IMR-90 (cell line): ENCODE results near the gene ZKSCAN4. TPM values are rescaled to one million over a fixed set of nuclear protein-coding genes. Genes with fewer than 3 reads are reported as not detected.

Source experiments
- ATAC-seq: fragments of 200-7000 bp; cut with Tn5 transposase; 2 replicates; pipeline ENCODE4 v1.9.1; 2020; ENCODE audit warnings: low read depth, mild to moderate bottlenecking, moderate library complexity
- BruUV-seq: library from RNA; stranded (reverse); fragments of 400-500 nt; replicated peaks from 2 replicates; lab custom pipeline; 2021; lab: Mats Ljungman, UMichigan
- CTCF ChIA-PET: fragments of 300-600 bp; formaldehyde crosslinking; extraction: SDS; loops from one replicate; lab custom pipeline; 2021; ENCODE audit warnings: antibody characterized with exemption; lab: Yijun Ruan, JAX
- POLR2A ChIA-PET: fragments of 300-600 bp; sonication (Branson Sonifier 250); formaldehyde crosslinking; loops from one replicate; lab custom pipeline; 2022; ENCODE audit warnings: antibody characterized with exemption; ENCODE audit not compliant: unreplicated experiment; lab: Charles Lee
- DNase-seq: peaks from one replicate; pipeline ENCODE4 v3.0.0; 2013
- H2AFZ ChIP-seq: replicated peaks from 2 replicates; pipeline ENCODE3; 2013; ENCODE audit warnings: low read length, mild to moderate bottlenecking; ENCODE audit not compliant: poor library complexity
- H2AK5ac ChIP-seq: 2 replicates; pipeline ENCODE4 v1.6.1; 2013; ENCODE audit warnings: low read depth, low read length, inconsistent platforms
- H2AK9ac ChIP-seq: replicated peaks from 2 replicates; pipeline ENCODE3; 2013; ENCODE audit warnings: mild to moderate bottlenecking, low read depth, low read length, moderate library complexity; ENCODE audit not compliant: poor library complexity
- H2BK120ac ChIP-seq: 2 replicates; pipeline ENCODE4 v1.6.1; 2013; ENCODE audit warnings: low read depth, low read length, inconsistent platforms
- H2BK15ac ChIP-seq: 3 replicates; pipeline ENCODE4 v1.6.1; 2013; ENCODE audit warnings: low read depth, low read length, inconsistent platforms
- H2BK20ac ChIP-seq: 2 replicates; pipeline ENCODE4 v1.6.1; 2013; ENCODE audit warnings: low read depth, mild to moderate bottlenecking, inconsistent platforms, low read length, moderate library complexity
- H2BK5ac ChIP-seq: 2 replicates; pipeline ENCODE4 v1.6.1; 2013; ENCODE audit warnings: mild to moderate bottlenecking, low read depth, low read length, inconsistent platforms; ENCODE audit not compliant: poor library complexity, severe bottlenecking
- H3K14ac ChIP-seq: replicated peaks from 2 replicates; pipeline ENCODE4 v1.6.1; 2013; ENCODE audit warnings: low read depth, low read length, inconsistent platforms
- H3K18ac ChIP-seq: 2 replicates; pipeline ENCODE4 v1.6.1; 2013; ENCODE audit warnings: low read depth, low read length, control low read depth
- H3K23ac ChIP-seq: 2 replicates; pipeline ENCODE4 v1.6.1; 2013; ENCODE audit warnings: low read depth, low read length, inconsistent platforms
- H3K27ac ChIP-seq: 2 replicates; pipeline ENCODE4 v1.5.1; 2013; ENCODE audit warnings: mild to moderate bottlenecking, control low read depth, low read length; ENCODE audit not compliant: insufficient read depth
- H3K27me3 ChIP-seq: 2 replicates; pipeline ENCODE4 v1.6.1; 2013; ENCODE audit warnings: low read length; ENCODE audit not compliant: control insufficient read depth, insufficient read depth
- H3K36me3 ChIP-seq: 2 replicates; pipeline ENCODE4 v1.6.1; 2013; ENCODE audit warnings: low read length, mixed read lengths; ENCODE audit not compliant: control insufficient read depth, insufficient read depth
- H3K4ac ChIP-seq: 2 replicates; pipeline ENCODE4 v1.6.1; 2013; ENCODE audit warnings: low read depth, low read length, inconsistent platforms
- H3K4me1 ChIP-seq: 2 replicates; pipeline ENCODE4 v1.6.1; 2013; ENCODE audit warnings: low read length, mixed read lengths; ENCODE audit not compliant: control insufficient read depth, insufficient read depth
- H3K4me2 ChIP-seq: 2 replicates; pipeline ENCODE4 v1.6.1; 2013; ENCODE audit warnings: low read depth, mild to moderate bottlenecking, control low read depth, low read length, moderate library complexity
- H3K4me3 ChIP-seq: 2 replicates; pipeline ENCODE4 v1.5.1; 2013; ENCODE audit warnings: low read depth, mild to moderate bottlenecking, control low read depth, low read length, moderate library complexity; ENCODE audit not compliant: insufficient read depth
- H3K56ac ChIP-seq: 2 replicates; pipeline ENCODE4 v1.6.1; 2013; ENCODE audit warnings: low read length, inconsistent platforms; ENCODE audit not compliant: insufficient read depth; ENCODE audit errors: extremely low read depth
- H3K79me1 ChIP-seq, 2 experiments: 2 replicates each; pipeline ENCODE4 v1.6.1; 2013; ENCODE audit warnings: low read length in 2 of 2, inconsistent platforms in 1 of 2, low read depth in 1 of 2
- H3K9ac ChIP-seq: 2 replicates; pipeline ENCODE4 v1.6.1; 2013; ENCODE audit warnings: low read depth, low read length, control low read depth
- H3K9me1 ChIP-seq: 2 replicates; pipeline ENCODE4 v1.6.1; 2013; ENCODE audit warnings: low read length, inconsistent platforms; ENCODE audit not compliant: insufficient read depth
- H3K9me3 ChIP-seq: 2 replicates; pipeline ENCODE4 v1.6.1; 2013; ENCODE audit warnings: low read length; ENCODE audit not compliant: control insufficient read depth, insufficient read depth
- H4K20me1 ChIP-seq: 2 replicates; pipeline ENCODE4 v1.6.1; 2013; ENCODE audit warnings: low read length, inconsistent platforms; ENCODE audit not compliant: insufficient read depth
- H4K5ac ChIP-seq: 2 replicates; pipeline ENCODE4 v1.6.1; 2013; ENCODE audit warnings: mild to moderate bottlenecking, low read depth, low read length, control low read depth
- H4K8ac ChIP-seq, 2 experiments: 2 replicates each; pipeline ENCODE4 v1.6.1; 2013; ENCODE audit warnings: low read depth in 2 of 2, low read length in 2 of 2, control low read depth in 1 of 2, inconsistent platforms in 1 of 2
- H4K91ac ChIP-seq: 2 replicates; pipeline ENCODE4 v1.6.1; 2013; ENCODE audit warnings: low read depth, low read length, inconsistent platforms; ENCODE audit not compliant: insufficient read depth
- BHLHE40 ChIP-seq: fragments of 150-350 bp; IDR thresholded peaks from 2 replicates; pipeline ENCODE4 v1.6.1; 2016; ENCODE audit warnings: mild to moderate bottlenecking, low read depth, low read length
- CEBPB ChIP-seq: IDR thresholded peaks from 2 replicates; pipeline ENCODE4 v1.6.1; 2012; ENCODE audit warnings: low read depth, low read length, improper control_type of control experiment
- CHD1 ChIP-seq: IDR thresholded peaks from 2 replicates; pipeline ENCODE4 v1.6.1; 2012; ENCODE audit warnings: low read depth, low read length, improper control_type of control experiment
- CTCF ChIP-seq: conservative IDR thresholded peaks from 2 replicates; pipeline ENCODE4 v1.5.1; 2012; ENCODE audit warnings: mild to moderate bottlenecking, low read depth, low read length, improper control_type of control experiment
- FOS ChIP-seq: fragments of 150-350 bp; IDR thresholded peaks from 2 replicates; pipeline ENCODE4 v1.6.1; 2016; ENCODE audit warnings: low read depth, low read length
- MAFK ChIP-seq: IDR thresholded peaks from 2 replicates; pipeline ENCODE4 v1.6.1; 2012; ENCODE audit warnings: low read depth, low read length, improper control_type of control experiment
- MAZ ChIP-seq: IDR thresholded peaks from 2 replicates; pipeline ENCODE4 v1.6.1; 2012; ENCODE audit warnings: low read depth, mild to moderate bottlenecking, low read length, improper control_type of control experiment, moderate library complexity, borderline replicate concordance
- MXI1 ChIP-seq: IDR thresholded peaks from 2 replicates; pipeline ENCODE4 v1.6.1; 2012; ENCODE audit warnings: low read depth, mild to moderate bottlenecking, low read length, moderate library complexity, borderline replicate concordance
- NFE2L2 ChIP-seq: fragments of 150-350 bp; IDR thresholded peaks from 2 replicates; pipeline ENCODE4 v1.6.1; 2016; ENCODE audit warnings: low read depth, mild to moderate bottlenecking, low read length
- POLR2A ChIP-seq: IDR thresholded peaks from 2 replicates; pipeline ENCODE4 v1.6.1; 2012; ENCODE audit warnings: mild to moderate bottlenecking, low read depth, low read length
- RAD21 ChIP-seq: IDR thresholded peaks from 2 replicates; pipeline ENCODE4 v1.6.1; 2012; ENCODE audit warnings: low read length, improper control_type of control experiment
- RCOR1 ChIP-seq: IDR thresholded peaks from 2 replicates; pipeline ENCODE4 v1.6.1; 2012; ENCODE audit warnings: mild to moderate bottlenecking, low read length, improper control_type of control experiment; ENCODE audit not compliant: insufficient replicate concordance
- RFX5 ChIP-seq: IDR thresholded peaks from 2 replicates; pipeline ENCODE4 v1.8.0; 2012; ENCODE audit warnings: low read depth, mild to moderate bottlenecking, low read length, moderate library complexity
- SMC3 ChIP-seq: fragments of 150-350 bp; IDR thresholded peaks from 2 replicates; pipeline ENCODE4 v1.6.1; 2016; ENCODE audit warnings: low read depth, mild to moderate bottlenecking, antibody characterized with exemption, low read length, moderate library complexity
- WGBS, 2 experiments: methylation state at CpG; one replicate each; pipeline versions ENCODE4 v1.1.5 to v1.1.7; 2013; ENCODE audit warnings: missing lambda C conversion rate in 2 of 2; ENCODE audit not compliant: insufficient read length in 1 of 2; ENCODE audit errors: extremely low coverage in 2 of 2; 5-methylcytosine and 5-hydroxymethylcytosine counted together
- dilution Hi-C: fragments of 300-500 bp; cut with HindIII; formaldehyde crosslinking; loops from one replicate; pipeline ENCODE4 v1.14.3; 2018; ENCODE audit warnings: low sequenced_read_pairs; ENCODE audit not compliant: unreplicated experiment
- in situ Hi-C: fragments of 300-500 bp; cut with MboI; formaldehyde crosslinking; loops from 3 replicates; pipeline ENCODE4 v1.14.3; 2019; ENCODE audit warnings: low sequenced_read_pairs, inconsistent platforms, mixed read lengths
- intact Hi-C: fragments of 100-400 bp; cut with micrococcal nuclease; formaldehyde crosslinking; loops from 2 replicates; pipeline ENCODE4 v1.10.0; 2022
- polyA plus RNA-seq, 3 experiments: library from polyadenylated mRNA; depleted of rRNA; stranded (reverse); fragments of >200 nt; gene quantifications; 2 replicates each; pipeline ENCODE4 v1.2.3, GENCODE V29; 2012; ENCODE audit warnings: low replicate concordance in 1 of 3
- total RNA-seq: library from RNA; depleted of rRNA; stranded (reverse); fragments of >200 nt; gene quantifications from 2 replicates; pipeline ENCODE4 v1.2.3, GENCODE V29; 2012
- TF ChIP-seq, protein P1 (sequence below): fragments of 150-350 bp; IDR thresholded peaks from 2 replicates; pipeline ENCODE4 v1.6.1; 2017; ENCODE audit warnings: mild to moderate bottlenecking, antibody characterized with exemption, low read length, low read depth

Gene ZKSCAN4
- total and polyA plus RNA-seq, 2 of the 4 experiments (the other 2 are of a cell fraction), result 2.4 to 5.7 TPM

DNA sequence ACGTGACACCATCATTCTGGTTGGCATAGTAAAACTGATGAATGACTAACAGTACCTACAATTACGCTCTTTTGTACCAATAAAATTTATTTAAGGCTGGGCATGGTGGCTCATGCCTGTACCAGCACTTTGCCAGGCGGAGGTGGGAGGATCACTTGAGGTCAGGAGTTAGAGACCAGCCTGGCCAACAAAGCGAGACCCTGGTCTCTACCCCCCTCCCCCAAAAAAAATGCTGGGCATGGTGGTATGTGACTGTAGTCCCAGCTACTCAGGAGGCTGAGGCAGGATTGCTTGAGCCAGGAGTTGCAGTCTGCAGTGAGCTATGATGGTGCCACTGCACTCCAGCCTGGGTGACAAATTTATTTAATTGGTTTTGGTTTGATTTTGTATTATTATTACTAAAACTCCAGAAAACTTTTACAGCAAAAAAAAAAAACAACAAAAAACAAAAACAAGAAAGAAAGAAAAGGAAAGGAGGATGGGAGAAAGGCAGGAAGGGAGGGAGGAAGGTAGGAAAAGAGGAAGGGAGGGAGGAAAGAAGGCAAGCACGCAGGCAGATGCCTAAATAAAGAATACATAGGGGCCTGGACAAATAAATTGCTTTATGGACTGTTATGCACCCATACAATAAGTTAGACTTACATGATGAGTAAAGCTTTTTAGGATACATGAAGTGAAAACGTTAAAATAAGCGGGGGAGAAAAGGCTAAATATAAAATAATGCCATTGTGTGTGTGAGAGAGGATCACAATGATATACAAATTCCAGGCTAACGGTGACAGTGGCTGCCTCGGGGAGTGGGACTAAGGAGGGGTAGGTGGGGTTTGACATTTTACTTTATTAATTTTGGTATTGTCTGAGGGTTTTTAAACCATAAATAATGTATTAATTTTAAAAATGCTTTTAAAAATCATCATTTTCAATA, 27.7 kb downstream of the ZKSCAN4 start:
- Histone ChIP-seq H3K4ac (peak overlapping the region; percentile 93), H2BK120ac (peak overlapping the region; percentile 80), H2BK5ac (peak overlapping the region; percentile 62), H2AK5ac (peak overlapping the region; percentile 70; the same call in 1 of the 2 replicates), H3K36me3 (peaks cover 13% of the 10 kb centered on the region), H2AFZ (peak overlapping the region; percentile 73), H3K56ac (peak overlapping the region; percentile 79), H3K4me3 (peak overlapping the region; percentile 82), H3K9me1 (no peaks in the 10 kb centered on the region; the same call in 1 of the 2 replicates), H3K79me1 (peaks cover 18 to 35% of the 10 kb centered on the region in 2 experiments), H3K9ac (peak overlapping the region; percentile 82), H4K20me1 (no peaks in the 10 kb centered on the region), H3K27ac (peak overlapping the region; percentile 61), H4K91ac (peak overlapping the region; percentile 75), H2AK9ac (no peak overlapping the region), H2BK15ac (peak overlapping the region; percentile 62; the same call in 2 of the 3 replicates), H3K18ac (peak overlapping the region; percentile 42; the same call in 1 of the 2 replicates), H3K9me3 (no peaks in the 10 kb centered on the region), H3K23ac (peak overlapping the region; percentile 80; the same call in 1 of the 2 replicates), H4K8ac (peak overlapping the region; percentile 95 to 97), H3K4me2 (peak overlapping the region; percentile 82), H4K5ac (peak overlapping the region; percentile 85), H3K4me1 (no peaks in the 10 kb centered on the region), H3K27me3 (no peaks in the 10 kb centered on the region), H3K14ac (peak overlapping the region; percentile 74), H2BK20ac (peak overlapping the region; percentile 49)
- POLR2A ChIA-PET, result interaction anchor here (0.7 kb wide), 1 partner anchor 10 kb away, joined by 17 read pairs; no protein-coding TSS in a partner anchor
- WGBS, 2 experiments, result 60% methylated on average over 1 of the region's 9 CpGs; no CpG with 5 or more reads in 1 of the 2 experiments
- in situ Hi-C loops (no loop called here), dilution Hi-C loops (no loop called here), intact Hi-C loops (loop anchor here (1.0 to 5.0 kb wide), 4 partner anchors 28 to 1408 kb away; partner anchors contain the start of genes GABBR1, ZKSCAN4 and ZKSCAN8)
- CTCF ChIA-PET, result interaction anchor here (0.6 kb wide), 1 partner anchor 10 kb away, joined by 4 read pairs; no protein-coding TSS in a partner anchor
- ATAC-seq, result no peak
- TF ChIP-seq RCOR1, result no peak
- no peak for TF ChIP-seq MXI1
- no peak for TF ChIP-seq CTCF
- no peak for TF ChIP-seq BHLHE40
- TF ChIP-seq FOS, result no peak
- TF ChIP-seq CHD1, result no peak
- TF ChIP-seq CEBPB, result no peak
- TF ChIP-seq, protein P1, sequence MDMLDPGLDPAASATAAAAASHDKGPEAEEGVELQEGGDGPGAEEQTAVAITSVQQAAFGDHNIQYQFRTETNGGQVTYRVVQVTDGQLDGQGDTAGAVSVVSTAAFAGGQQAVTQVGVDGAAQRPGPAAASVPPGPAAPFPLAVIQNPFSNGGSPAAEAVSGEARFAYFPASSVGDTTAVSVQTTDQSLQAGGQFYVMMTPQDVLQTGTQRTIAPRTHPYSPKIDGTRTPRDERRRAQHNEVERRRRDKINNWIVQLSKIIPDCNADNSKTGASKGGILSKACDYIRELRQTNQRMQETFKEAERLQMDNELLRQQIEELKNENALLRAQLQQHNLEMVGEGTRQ, result no peak
- no peak for TF ChIP-seq MAFK
- TF ChIP-seq NFE2L2, result no peak
- TF ChIP-seq SMC3, result no peak
- TF ChIP-seq MAZ, result no peak
- no peak for TF ChIP-seq RFX5
- no peak for TF ChIP-seq POLR2A
- no peak for TF ChIP-seq RAD21
- DNase-seq, result no peak
- no TSS peak for BruUV-seq
